CD14-positive monocyte (primary cell): ENCODE results near the gene OR5M8. TPM values are rescaled to one million over a fixed set of nuclear protein-coding genes. Genes with fewer than 3 reads are reported as not detected.

ENCODE experiments used
- DNase-seq, 3 donors: peaks; one replicate each; pipeline ENCODE4 v3.0.0-alpha.2; 2011 to 2022
- H2AFZ ChIP-seq: 2 replicates; pipeline ENCODE4 v1.6.0; 2012; ENCODE audit warnings: mild to moderate bottlenecking, low read depth, low read length, inconsistent platforms; ENCODE audit not compliant: insufficient read depth, poor library complexity, severe bottlenecking
- H3K27ac ChIP-seq, 2 donors: 1 replicate in 1 of 2; 2 replicates in 1 of 2; pipeline ENCODE4 v1.5.1; 2012 to 2013; ENCODE audit warnings: low read length in 2 of 2, control low read depth in 1 of 2, inconsistent platforms in 1 of 2, low read depth in 1 of 2, mild to moderate bottlenecking in 1 of 2
- H3K27me3 ChIP-seq, 2 donors: one replicate each; pipeline versions ENCODE4 v1.6.0 to v1.6.1; 2011 to 2013; ENCODE audit warnings: low read length in 2 of 2; ENCODE audit not compliant: control insufficient read depth in 2 of 2, insufficient read depth in 2 of 2
- H3K36me3 ChIP-seq, 2 donors: replicated peaks in 1 of 2; 1 replicate in 1 of 2; 2 replicates in 1 of 2; pipeline versions ENCODE4 v1.5.1 to v1.6.1; 2012 to 2013; ENCODE audit warnings: low read length in 2 of 2, control low read depth in 1 of 2, inconsistent platforms in 1 of 2, mild to moderate bottlenecking in 1 of 2; ENCODE audit not compliant: insufficient read depth in 2 of 2, control insufficient read depth in 1 of 2
- H3K4me1 ChIP-seq, 2 donors: 1 replicate in 1 of 2; 2 replicates in 1 of 2; pipeline versions ENCODE4 v1.5.1 to v1.6.1; 2012 to 2013; ENCODE audit warnings: low read length in 2 of 2, control low read depth in 1 of 2, inconsistent platforms in 1 of 2, mild to moderate bottlenecking in 1 of 2, moderate library complexity in 1 of 2; ENCODE audit not compliant: insufficient read depth in 2 of 2, control insufficient read depth in 1 of 2
- H3K4me2 ChIP-seq: replicated peaks from 2 replicates; pipeline ENCODE3; 2012; ENCODE audit warnings: low read length, moderate library complexity, mild to moderate bottlenecking; ENCODE audit not compliant: poor library complexity, severe bottlenecking; ENCODE audit errors: extremely low read depth
- H3K4me3 ChIP-seq, 3 experiments: fragments of 200-600 bp in 1 of 3; sonication (generic) in 1 of 3; replicated peaks in 1 of 3; 1 replicate in 2 of 3; 2 replicates in 1 of 3; pipeline ENCODE4 v1.5.1; 2011 to 2013; ENCODE audit warnings: low read length in 3 of 3, mild to moderate bottlenecking in 3 of 3, control low read depth in 2 of 3, low read depth in 2 of 3, inconsistent platforms in 1 of 3, moderate library complexity in 1 of 3
- H3K79me2 ChIP-seq: 2 replicates; pipeline ENCODE4 v1.6.0; 2012; ENCODE audit warnings: mild to moderate bottlenecking, control low read depth, inconsistent platforms, low read length, moderate library complexity; ENCODE audit not compliant: insufficient read depth
- H3K9ac ChIP-seq: 2 replicates; pipeline ENCODE4 v1.6.0; 2017; ENCODE audit warnings: low read length, mild to moderate bottlenecking; ENCODE audit not compliant: insufficient read depth, poor library complexity, severe bottlenecking
- H3K9me3 ChIP-seq, 2 donors: replicated peaks in 1 of 2; 1 replicate in 1 of 2; 2 replicates in 1 of 2; pipeline versions ENCODE4 v1.5.1 to v1.6.1; 2012 to 2013; ENCODE audit warnings: low read length in 2 of 2, control low read depth in 1 of 2; ENCODE audit not compliant: control insufficient read depth in 1 of 2, insufficient read depth in 1 of 2
- H4K20me1 ChIP-seq: 2 replicates; pipeline ENCODE4 v1.6.0; 2012; ENCODE audit warnings: mild to moderate bottlenecking, low read length, control low read depth, moderate library complexity; ENCODE audit not compliant: insufficient read depth
- H3K27ac Mint-ChIP-seq, 7 donors: one replicate each; pipeline ENCODE4 v1.8.0; 2020; ENCODE audit warnings: mild to moderate bottlenecking in 7 of 7, mixed read lengths in 7 of 7, moderate library complexity in 6 of 7, inconsistent platforms in 2 of 7
- H3K27me3 Mint-ChIP-seq, 3 donors: one replicate each; pipeline ENCODE4 v1.8.0; 2021 to 2022; ENCODE audit warnings: low read depth in 3 of 3, mild to moderate bottlenecking in 3 of 3, mixed read lengths in 3 of 3, moderate library complexity in 3 of 3, inconsistent platforms in 1 of 3
- H3K36me3 Mint-ChIP-seq, 2 donors: one replicate each; pipeline ENCODE4 v1.8.0; 2020; ENCODE audit warnings: mixed read lengths in 2 of 2, inconsistent platforms in 1 of 2, mild to moderate bottlenecking in 1 of 2
- H3K4me1 Mint-ChIP-seq: one replicate; pipeline ENCODE4 v1.8.0; 2020; ENCODE audit warnings: mild to moderate bottlenecking, mixed read lengths
- H3K4me3 Mint-ChIP-seq, 2 donors: one replicate each; pipeline ENCODE4 v1.8.0; 2020; ENCODE audit warnings: mild to moderate bottlenecking in 2 of 2, mixed read lengths in 2 of 2, moderate library complexity in 1 of 2
- H3K9me3 Mint-ChIP-seq, 7 donors: one replicate each; pipeline ENCODE4 v1.8.0; 2020 to 2022; ENCODE audit warnings: mixed read lengths in 7 of 7, mild to moderate bottlenecking in 6 of 7, moderate library complexity in 6 of 7, inconsistent platforms in 2 of 7
- WGBS: methylation state at CpG from one replicate; pipeline ENCODE4 v1.1.5; 2013; ENCODE audit warnings: missing lambda C conversion rate; ENCODE audit not compliant: insufficient coverage; 5-methylcytosine and 5-hydroxymethylcytosine counted together
- intact Hi-C, 2 donors: fragments of 100-400 bp; cut with micrococcal nuclease; formaldehyde crosslinking; loops; one replicate each; pipeline versions ENCODE4 v1.15.0 to v1.15.1; 2023
- polyA minus RNA-seq: library from RNA; depleted of rRNA, polyadenylated mRNA; stranded (reverse); fragments of >200 nt; gene quantifications from 2 replicates; pipeline ENCODE4 v1.2.3, GENCODE V29; 2012
- polyA plus RNA-seq, 3 donors: library from polyadenylated mRNA; depleted of rRNA in 1 of 3; unstranded in 2 of 3; stranded (reverse) in 1 of 3; fragments of 300-500 nt in 2 of 3; fragments of >200 nt in 1 of 3; fragmentation: Illumina TruSeq in 2 of 3; gene quantifications; 1 replicate in 2 of 3; 2 replicates in 1 of 3; pipeline ENCODE4 v1.2.3, GENCODE V29; 2012 to 2021
- total RNA-seq, 12 experiments: library from RNA in 1 of 12; stranded (reverse) in 1 of 12; fragments of 120-200 nt in 1 of 12; gene quantifications; one replicate each; pipeline ENCODE4 v1.2.4 and lab custom pipeline; 2013 to 2026; ENCODE audit warnings: mixed read lengths in 6 of 12, inconsistent platforms in 1 of 12
- TF ChIP-seq, protein P1 (sequence below): fragments of 200-600 bp; IDR thresholded peaks from one replicate; pipeline ENCODE4 v1.8.0; 2022; ENCODE audit warnings: antibody characterized with exemption, mild to moderate bottlenecking

OR5M8 gene
- total RNA-seq (2013) = not detected
- polyA plus RNA-seq (not detected), polyA minus RNA-seq (not detected in 2 replicates), total RNA-seq (lab: John Stamatoyannopoulos, UW) (0 to 0.45 (median 0) reads per million in 11 experiments)

DNA sequence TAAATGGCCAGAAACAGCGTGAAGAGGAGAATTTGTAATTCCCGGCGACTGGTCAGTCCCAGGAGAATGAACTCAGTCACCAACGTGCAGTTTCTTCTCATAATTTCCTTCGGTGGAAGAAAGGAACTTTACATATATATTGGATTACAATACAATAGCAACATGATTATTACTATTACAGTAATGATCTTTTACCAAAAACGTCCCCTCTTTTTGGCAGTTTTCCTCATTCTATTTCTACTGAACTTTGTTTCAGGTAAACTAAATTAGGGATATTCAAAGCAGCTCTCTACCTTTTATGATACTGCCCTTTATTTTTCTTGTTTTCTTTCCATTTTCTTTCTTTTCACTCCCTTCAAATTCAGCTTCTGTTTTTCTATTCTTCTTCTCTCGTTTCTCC is at the start of gene OR5M8:
TSS of gene OR5M8 (minus strand) at position 101 of the 400 bp plus-strand sequence. CDS start at position 101, 0 bp downstream.
- Histone ChIP-seq H3K79me2 (no peaks in the 10 kb centered on the region), H3K9me3 (peaks cover 12 to 15% of the 10 kb centered on the region in 2 donors), H3K4me2 (no peak within 1 kb of the TSS), H3K4me1 (no peaks in the 10 kb centered on the region), H3K4me3 (no peak within 1 kb of the TSS), H3K9ac (no peak within 1 kb of the TSS), H3K36me3 (no peaks in the 10 kb centered on the region), H4K20me1 (no peaks in the 10 kb centered on the region), H2AFZ (no peak within 1 kb of the TSS), H3K27me3 (no peaks in the 10 kb centered on the region), H3K27ac (no peak within 1 kb of the TSS)
- Mint-ChIP-seq H3K4me1 (no peaks in the 10 kb centered on the region), H3K4me3 (no peak within 1 kb of the TSS), H3K9me3 (peaks cover 0 to 12% (median 6%) of the 10 kb centered on the region in 7 donors), H3K27me3 (no peaks in the 10 kb centered on the region), H3K36me3 (no peaks in the 10 kb centered on the region), H3K27ac (no peak within 1 kb of the TSS)
- no CpG with 5 or more reads among the region's 7 CpGs for WGBS
- intact Hi-C loops = no loop called here
- TF ChIP-seq, protein P1, sequence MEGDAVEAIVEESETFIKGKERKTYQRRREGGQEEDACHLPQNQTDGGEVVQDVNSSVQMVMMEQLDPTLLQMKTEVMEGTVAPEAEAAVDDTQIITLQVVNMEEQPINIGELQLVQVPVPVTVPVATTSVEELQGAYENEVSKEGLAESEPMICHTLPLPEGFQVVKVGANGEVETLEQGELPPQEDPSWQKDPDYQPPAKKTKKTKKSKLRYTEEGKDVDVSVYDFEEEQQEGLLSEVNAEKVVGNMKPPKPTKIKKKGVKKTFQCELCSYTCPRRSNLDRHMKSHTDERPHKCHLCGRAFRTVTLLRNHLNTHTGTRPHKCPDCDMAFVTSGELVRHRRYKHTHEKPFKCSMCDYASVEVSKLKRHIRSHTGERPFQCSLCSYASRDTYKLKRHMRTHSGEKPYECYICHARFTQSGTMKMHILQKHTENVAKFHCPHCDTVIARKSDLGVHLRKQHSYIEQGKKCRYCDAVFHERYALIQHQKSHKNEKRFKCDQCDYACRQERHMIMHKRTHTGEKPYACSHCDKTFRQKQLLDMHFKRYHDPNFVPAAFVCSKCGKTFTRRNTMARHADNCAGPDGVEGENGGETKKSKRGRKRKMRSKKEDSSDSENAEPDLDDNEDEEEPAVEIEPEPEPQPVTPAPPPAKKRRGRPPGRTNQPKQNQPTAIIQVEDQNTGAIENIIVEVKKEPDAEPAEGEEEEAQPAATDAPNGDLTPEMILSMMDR = no peak
- DNase-seq = no peak

DNA sequence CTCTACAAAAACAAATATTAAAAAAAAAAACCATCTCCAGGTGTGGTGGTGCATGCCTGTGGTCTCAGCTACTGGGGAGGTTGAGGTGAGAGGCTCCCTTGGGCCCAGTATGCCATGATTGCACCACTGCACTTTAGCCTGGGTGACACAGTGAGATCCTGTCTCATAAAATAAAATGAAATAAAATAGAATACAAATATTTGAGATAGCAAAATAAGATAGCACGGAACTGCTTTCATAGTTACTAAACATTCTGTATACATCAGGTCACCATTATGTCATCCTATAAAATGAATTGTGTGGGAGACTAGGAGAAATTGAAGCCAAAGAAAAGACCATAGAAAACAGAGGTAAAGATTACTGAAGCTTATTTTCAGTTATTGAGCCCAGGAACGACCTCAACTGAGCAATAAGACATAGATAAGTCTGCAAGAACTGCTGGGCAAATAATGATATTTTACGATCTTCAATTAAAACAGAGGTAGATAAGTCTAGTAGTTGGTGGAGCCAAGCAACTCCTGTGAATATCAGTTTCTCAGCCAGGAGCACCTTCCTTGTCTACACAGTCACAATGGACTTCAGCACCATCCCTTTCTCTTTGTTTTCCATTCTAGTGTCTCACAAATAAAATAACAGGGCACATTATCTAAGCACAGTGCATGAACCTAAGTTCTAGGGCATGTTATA is 42.0 kb upstream of the OR5M8 start:
- no peak for DNase-seq
- no peaks in the 10 kb centered on the region for H3K79me2 ChIP-seq
- no peak overlapping the region for H3K4me2 ChIP-seq
- Mint-ChIP-seq H3K27me3 (no peaks in the 10 kb centered on the region), H3K9me3 (peaks cover 0 to 5% (median 2%) of the 10 kb centered on the region in 7 donors), H3K27ac (no peak overlapping the region), H3K36me3 (no peaks in the 10 kb centered on the region), H3K4me1 (no peaks in the 10 kb centered on the region), H3K4me3 (no peak overlapping the region)
- H3K4me1 ChIP-seq = no peaks in the 10 kb centered on the region
- no peak overlapping the region for H3K4me3 ChIP-seq
- H4K20me1 ChIP-seq = no peaks in the 10 kb centered on the region
- no peak overlapping the region for H3K27ac ChIP-seq
- no CpG with 5 or more reads among the region's 3 CpGs for WGBS
- H3K36me3 ChIP-seq = no peaks in the 10 kb centered on the region
- no peaks in the 10 kb centered on the region for H3K27me3 ChIP-seq
- TF ChIP-seq, protein P1 = no peak
- H3K9ac ChIP-seq = no peak overlapping the region
- no peaks in the 10 kb centered on the region for H3K9me3 ChIP-seq
- intact Hi-C loops = no loop called here
- H2AFZ ChIP-seq = no peak overlapping the region
